GF-D8 (cell line): ENCODE results near the gene AHCY.
"Not testable (repeated sequence)": the region's sequence is repeated elsewhere in the genome, so short reads cannot be mapped to it uniquely, and the experiment has no call there.

ENCODE experiments used
- DNase-seq: peaks from one replicate; lab custom pipeline; 2025; lab: John Stamatoyannopoulos, UW

AHCY gene

GRCh38 chr20:34296468-34296867 is 6.7 kb downstream of the AHCY start:
- DNase-seq, result no peak

- DNase-seq, result no peak
These were observed 7.9 kb downstream of the AHCY start for GRCh38 chr20:34295284-34295683.

GRCh38 chr20:34294563-34294962 is 8.6 kb downstream of the AHCY start:
- no peak for DNase-seq

GRCh38 chr20:34293589-34293988 is 9.6 kb downstream of the AHCY start:
- DNase-seq, result no peak

GRCh38 chr20:34293119-34293518 is 10.0 kb downstream of the AHCY start:
- no peak for DNase-seq

- DNase-seq, result no peak
These were observed 10.7 kb downstream of the AHCY start for GRCh38 chr20:34292496-34292895.

- no peak for DNase-seq
These were observed 12.7 kb downstream of the AHCY start for GRCh38 chr20:34290471-34290870.

GRCh38 chr20:34287500-34287899 is 15.7 kb downstream of the AHCY start:
- DNase-seq, result not testable (repeated sequence)

GRCh38 chr20:34285450-34285849 is 17.7 kb downstream of the AHCY start:
- DNase-seq, result no peak

- no peak for DNase-seq
These were observed 19.3 kb downstream of the AHCY start for GRCh38 chr20:34283844-34284243.

GRCh38 chr20:34282041-34282440 is 21.1 kb downstream of the AHCY start:
- DNase-seq, result no peak

- no peak for DNase-seq
These were observed 22.0 kb downstream of the AHCY start for GRCh38 chr20:34281177-34281576.

GRCh38 chr20:34274694-34275093 is 28.5 kb downstream of the AHCY start:
- no peak for DNase-seq

- DNase-seq, result no peak
These were observed 31.2 kb downstream of the AHCY start for GRCh38 chr20:34271956-34272355.

- DNase-seq, result no peak
These were observed 33.0 kb downstream of the AHCY start for GRCh38 chr20:34269996-34270627.

GRCh38 chr20:34268851-34269636 is 34.1 kb downstream of the AHCY start:
- no peak for DNase-seq

GRCh38 chr20:34268145-34268544 is 35.0 kb downstream of the AHCY start:
- DNase-seq, result no peak

- DNase-seq, result no peak
These were observed 39.0 kb downstream of the AHCY start for GRCh38 chr20:34264141-34264540.

GRCh38 chr20:34263468-34263867 is 39.7 kb downstream of the AHCY start:
- DNase-seq, result not testable (repeated sequence)

- no peak for DNase-seq
These were observed 40.5 kb downstream of the AHCY start for GRCh38 chr20:34262488-34263288.

- DNase-seq, result no peak
These were observed 42.8 kb downstream of the AHCY start for GRCh38 chr20:34260208-34260942.

GRCh38 chr20:34256629-34257124 is 46.5 kb downstream of the AHCY start:
- DNase-seq, result no peak
